ENCODE measurements around the gene STK24.

STK24 gene

GRCh38 chr13:98528663-98529064, 48.2 kb downstream of the STK24 start:
- DNase-seq = no peak

GRCh38 chr13:98527526-98527925, 49.4 kb downstream of the STK24 start:
- no peak for DNase-seq

GRCh38 chr13:98526182-98526512, 50.8 kb downstream of the STK24 start:
- DNase-seq = no peak

- DNase-seq = no peak
Observed at GRCh38 chr13:98525456-98526181, 51.3 kb downstream of the STK24 start.

- DNase-seq = no peak
Observed at GRCh38 chr13:98524793-98525192, 52.1 kb downstream of the STK24 start.

GRCh38 chr13:98524391-98524790, 52.5 kb downstream of the STK24 start:
- no peak for DNase-seq

GRCh38 chr13:98523455-98524102, 53.3 kb downstream of the STK24 start:
- no peak for DNase-seq

- no peak for DNase-seq
Observed at GRCh38 chr13:98522371-98522770, 54.5 kb downstream of the STK24 start.

GRCh38 chr13:98521461-98522247, 55.3 kb downstream of the STK24 start:
- DNase-seq = no peak

- no peak for DNase-seq
Observed at GRCh38 chr13:98520674-98521449, 56.0 kb downstream of the STK24 start.

- no peak for DNase-seq
Observed at GRCh38 chr13:98519976-98520375, 56.9 kb downstream of the STK24 start.

- no peak for DNase-seq
Observed at GRCh38 chr13:98517576-98518310, 59.2 kb downstream of the STK24 start.

GRCh38 chr13:98515818-98516465, 61.0 kb downstream of the STK24 start:
- no peak for DNase-seq

- DNase-seq = no peak
Observed at GRCh38 chr13:98514288-98514687, 62.6 kb downstream of the STK24 start.

GRCh38 chr13:98513837-98514236, 63.1 kb downstream of the STK24 start:
- no peak for DNase-seq

- no peak for DNase-seq
Observed at GRCh38 chr13:98512774-98513665, 63.9 kb downstream of the STK24 start.

GRCh38 chr13:98511435-98511834, 65.5 kb downstream of the STK24 start:
- no peak for DNase-seq

GRCh38 chr13:98510156-98510509, 66.8 kb downstream of the STK24 start:
- DNase-seq = no peak

- no peak for DNase-seq
Observed at GRCh38 chr13:98509271-98510155, 67.4 kb downstream of the STK24 start.

GRCh38 chr13:98508685-98509084, 68.2 kb downstream of the STK24 start:
- no peak for DNase-seq
